IPS-15b (cell line): ENCODE results near the gene EXOC4.

Source experiments
- H3K27me3 ChIP-seq: one replicate; pipeline ENCODE4 v1.6.1; 2013; ENCODE audit warnings: low read length; ENCODE audit not compliant: control insufficient read depth, insufficient read depth
- H3K36me3 ChIP-seq: one replicate; pipeline ENCODE4 v1.6.1; 2013; ENCODE audit warnings: low read length; ENCODE audit not compliant: control insufficient read depth, insufficient read depth
- H3K4me1 ChIP-seq: one replicate; pipeline ENCODE4 v1.6.1; 2013; ENCODE audit warnings: mild to moderate bottlenecking, low read length; ENCODE audit not compliant: control insufficient read depth, insufficient read depth
- H3K4me3 ChIP-seq: one replicate; pipeline ENCODE4 v1.5.1; 2013; ENCODE audit warnings: low read depth, low read length
- H3K9ac ChIP-seq: one replicate; pipeline ENCODE4 v1.6.1; 2013; ENCODE audit warnings: low read depth, mild to moderate bottlenecking, low read length
- H3K9me3 ChIP-seq: one replicate; pipeline ENCODE4 v1.6.1; 2013; ENCODE audit warnings: mild to moderate bottlenecking, low read length; ENCODE audit not compliant: control insufficient read depth, insufficient read depth

EXOC4 gene

DNA sequence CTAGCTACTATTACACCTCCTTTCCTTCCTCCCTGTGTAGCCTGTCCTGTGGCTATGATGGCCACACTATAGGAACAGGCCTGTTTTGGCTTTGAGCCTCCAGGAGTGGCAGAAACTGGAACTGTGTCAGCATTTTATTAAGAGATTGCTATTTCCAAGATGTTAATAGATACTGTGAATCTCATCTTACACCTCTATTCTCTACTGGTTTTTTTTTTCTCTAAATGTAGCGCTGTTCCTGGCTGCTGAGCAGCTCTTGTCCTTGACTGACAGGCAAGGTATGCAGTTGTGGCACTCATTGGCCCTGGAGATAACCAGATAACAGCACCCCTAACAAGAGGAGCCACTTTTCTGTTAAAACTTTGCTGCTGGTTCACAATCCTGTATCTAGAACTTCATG is 119.5 kb downstream of the EXOC4 start:
- Histone ChIP-seq H3K36me3 (no peaks in the 10 kb centered on the region), H3K4me3 (no peak overlapping the region), H3K27me3 (no peaks in the 10 kb centered on the region), H3K9me3 (no peaks in the 10 kb centered on the region), H3K4me1 (peaks cover 8% of the 10 kb centered on the region), H3K9ac (no peak overlapping the region)

DNA sequence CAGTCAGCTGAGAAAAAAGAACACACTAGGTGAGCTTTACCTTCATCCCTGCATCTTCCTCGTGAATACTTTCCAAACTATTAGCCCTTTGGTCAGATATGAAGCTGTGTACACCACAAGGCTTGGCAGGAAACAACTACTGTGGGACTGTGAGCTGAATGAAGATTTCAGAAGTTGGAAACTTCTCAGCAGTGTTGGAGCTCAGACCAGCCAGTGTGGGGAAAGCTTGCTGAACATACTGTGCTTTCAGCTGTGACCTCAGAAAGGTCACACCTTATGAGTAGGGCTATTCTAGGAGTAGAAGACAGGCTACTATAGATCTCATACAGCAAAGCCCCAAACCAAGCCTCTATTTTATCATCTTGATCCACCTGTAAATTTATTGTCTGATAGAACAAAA is 123.6 kb downstream of the EXOC4 start:
- no peak overlapping the region for H3K9ac ChIP-seq

DNA sequence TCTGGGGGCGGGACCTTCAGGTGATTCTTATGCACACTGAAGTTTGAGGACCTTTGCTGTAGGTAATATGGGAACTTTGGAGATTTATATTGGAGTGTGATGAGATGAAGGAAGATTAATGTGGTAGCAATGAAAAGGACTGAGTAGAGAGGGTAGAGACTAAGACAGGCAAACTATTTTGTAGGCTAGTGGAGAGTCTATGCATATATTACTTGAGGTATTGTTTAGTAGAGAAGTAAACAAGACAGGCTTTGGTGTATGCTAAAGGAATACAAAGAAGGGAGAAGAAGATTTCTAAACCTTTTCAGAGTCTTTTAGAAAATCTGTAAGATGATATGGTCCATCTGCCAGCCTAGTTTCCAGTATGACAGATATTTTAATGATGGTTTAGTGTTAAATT is 129.1 kb downstream of the EXOC4 start:
- Histone ChIP-seq H3K27me3 (no peaks in the 10 kb centered on the region), H3K4me1 (peaks cover 10% of the 10 kb centered on the region), H3K4me3 (no peak overlapping the region), H3K9me3 (no peaks in the 10 kb centered on the region), H3K36me3 (no peaks in the 10 kb centered on the region), H3K9ac (no peak overlapping the region)

More for the DNA sequence above, 123.6 kb downstream of the EXOC4 start:
- Histone ChIP-seq H3K36me3 (no peaks in the 10 kb centered on the region), H3K9me3 (no peaks in the 10 kb centered on the region), H3K27me3 (no peaks in the 10 kb centered on the region), H3K4me3 (no peak overlapping the region), H3K4me1 (no peaks in the 10 kb centered on the region)

DNA sequence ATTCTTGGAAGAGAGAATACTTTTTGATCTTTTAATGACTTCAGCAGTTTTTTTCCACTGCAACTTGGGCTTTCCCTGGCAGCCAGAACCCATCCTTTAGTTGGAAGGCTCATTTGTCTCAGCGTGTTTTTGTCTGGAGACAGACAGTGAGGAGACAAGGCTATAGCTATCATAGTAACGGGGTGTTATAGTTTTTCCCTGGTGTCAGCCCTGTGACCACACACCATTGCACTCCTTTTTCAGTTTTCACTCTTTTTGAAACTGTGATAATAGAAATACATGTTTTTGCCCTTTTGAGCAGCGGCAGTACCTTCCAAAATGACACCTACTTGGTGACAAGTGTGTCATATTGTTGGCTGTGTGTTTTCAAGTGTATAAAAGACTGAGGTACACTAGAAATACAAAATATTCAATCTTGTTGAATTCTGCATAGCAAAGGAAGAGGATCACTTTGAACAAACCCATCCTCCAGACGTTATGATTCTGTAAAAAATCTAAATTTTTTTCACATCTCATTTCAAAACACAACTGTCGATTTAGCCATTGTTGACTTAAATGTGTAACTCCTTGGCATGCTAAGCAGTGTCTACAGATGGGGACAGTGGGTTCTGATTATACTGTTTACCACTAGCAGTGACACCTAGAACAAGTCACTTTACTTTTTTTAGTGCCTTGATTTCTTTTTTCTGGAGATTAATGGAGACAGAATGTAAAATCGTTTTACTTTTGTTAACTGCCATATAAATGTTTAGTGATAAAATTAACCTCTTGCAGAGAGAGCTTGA is 130.1 kb downstream of the EXOC4 start:
- Histone ChIP-seq H3K27me3 (no peaks in the 10 kb centered on the region), H3K4me3 (no peak overlapping the region), H3K36me3 (no peaks in the 10 kb centered on the region), H3K9ac (no peak overlapping the region), H3K4me1 (peaks cover 13% of the 10 kb centered on the region), H3K9me3 (no peaks in the 10 kb centered on the region)

DNA sequence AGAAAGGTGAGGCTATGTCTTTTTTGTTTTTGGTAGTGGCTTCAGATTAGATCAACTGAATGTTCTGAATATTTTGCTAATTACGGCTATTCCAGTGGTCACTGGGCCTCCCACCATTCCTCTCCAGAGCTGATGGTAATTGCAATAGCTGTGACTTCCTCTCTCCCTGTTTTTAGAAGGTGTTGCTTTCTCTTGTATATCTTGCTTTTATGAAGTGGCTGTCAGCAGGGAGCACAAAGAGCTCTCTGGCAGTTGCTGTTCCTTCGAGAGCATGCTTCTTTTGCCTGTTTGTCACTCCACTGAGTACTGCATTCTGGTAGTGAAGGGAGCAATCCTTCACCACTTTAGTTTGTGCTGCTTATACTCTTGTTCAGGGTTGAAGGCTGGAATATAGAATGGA is 133.3 kb downstream of the EXOC4 start:
- H3K4me3 ChIP-seq, result no peak overlapping the region
- H3K4me1 ChIP-seq, result peaks cover 13% of the 10 kb centered on the region
- no peaks in the 10 kb centered on the region for H3K9me3 ChIP-seq
- no peaks in the 10 kb centered on the region for H3K27me3 ChIP-seq
- H3K9ac ChIP-seq, result no peak overlapping the region
- no peaks in the 10 kb centered on the region for H3K36me3 ChIP-seq

DNA sequence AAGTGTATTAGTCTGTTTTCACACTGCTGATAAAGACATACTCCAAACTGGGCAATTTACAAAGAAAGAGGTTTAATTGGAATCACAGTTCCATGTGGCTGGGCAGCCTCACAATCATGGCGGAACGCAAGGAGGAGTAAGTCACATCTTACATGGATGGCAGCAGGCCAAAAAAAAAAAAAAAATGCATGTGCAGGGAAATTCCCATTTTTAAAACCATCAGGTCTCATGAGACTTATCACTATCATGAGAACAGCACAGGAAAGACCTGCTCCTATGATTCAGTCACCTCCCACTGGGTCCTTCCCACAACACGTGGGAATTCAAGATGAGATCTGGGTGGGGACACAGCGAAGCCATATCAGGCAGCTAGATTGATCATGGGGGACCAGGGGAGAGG is 136.8 kb downstream of the EXOC4 start:
- Histone ChIP-seq H3K4me1 (peaks cover 13% of the 10 kb centered on the region), H3K27me3 (no peaks in the 10 kb centered on the region), H3K9me3 (no peaks in the 10 kb centered on the region), H3K36me3 (no peaks in the 10 kb centered on the region), H3K4me3 (no peak overlapping the region), H3K9ac (no peak overlapping the region)

DNA sequence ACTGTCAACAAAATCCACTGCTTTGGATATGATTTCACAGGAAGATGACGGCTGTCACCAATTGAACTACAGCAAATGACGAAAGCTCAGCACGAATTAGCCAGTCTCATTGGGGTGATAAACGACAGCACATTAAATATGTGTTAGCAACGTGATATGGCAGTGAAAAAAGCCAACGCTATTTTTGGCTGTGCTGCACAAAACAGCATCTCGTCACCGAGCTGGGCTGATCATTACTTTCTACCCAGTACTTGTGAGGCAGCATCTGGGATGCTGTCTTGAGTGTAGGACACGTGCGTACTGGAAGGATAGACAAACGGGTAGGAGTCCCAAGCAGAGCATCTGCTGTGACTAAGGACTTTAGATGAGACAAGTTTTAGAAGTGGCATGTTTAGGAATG is 138.3 kb downstream of the EXOC4 start:
- no peaks in the 10 kb centered on the region for H3K9me3 ChIP-seq
- peaks cover 9% of the 10 kb centered on the region for H3K4me1 ChIP-seq
- H3K4me3 ChIP-seq, result no peak overlapping the region
- H3K36me3 ChIP-seq, result no peaks in the 10 kb centered on the region
- no peaks in the 10 kb centered on the region for H3K27me3 ChIP-seq
- no peak overlapping the region for H3K9ac ChIP-seq

DNA sequence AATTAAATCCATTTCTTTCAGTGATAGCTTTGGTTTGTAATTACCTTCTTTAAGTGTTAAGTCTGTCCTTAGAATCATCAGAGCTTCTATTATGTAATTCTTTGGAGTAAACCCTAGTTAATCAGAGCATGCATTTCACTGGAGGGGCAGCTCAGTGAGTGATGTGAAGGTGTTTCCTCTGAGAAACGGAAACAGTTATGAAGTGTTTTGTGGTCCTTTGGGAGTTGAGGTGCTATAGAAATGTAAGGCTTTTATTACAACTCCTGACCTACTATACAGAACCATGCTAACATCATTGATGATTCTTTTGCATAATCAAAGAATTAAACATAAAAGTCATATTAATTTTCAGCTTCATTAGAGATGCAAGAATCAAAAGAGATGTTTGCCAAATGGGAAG is 141.5 kb downstream of the EXOC4 start:
- H3K9me3 ChIP-seq, result no peaks in the 10 kb centered on the region
- no peaks in the 10 kb centered on the region for H3K36me3 ChIP-seq
- H3K4me3 ChIP-seq, result no peak overlapping the region
- no peak overlapping the region for H3K9ac ChIP-seq
- H3K27me3 ChIP-seq, result no peaks in the 10 kb centered on the region
- H3K4me1 ChIP-seq, result peaks cover 10% of the 10 kb centered on the region

DNA sequence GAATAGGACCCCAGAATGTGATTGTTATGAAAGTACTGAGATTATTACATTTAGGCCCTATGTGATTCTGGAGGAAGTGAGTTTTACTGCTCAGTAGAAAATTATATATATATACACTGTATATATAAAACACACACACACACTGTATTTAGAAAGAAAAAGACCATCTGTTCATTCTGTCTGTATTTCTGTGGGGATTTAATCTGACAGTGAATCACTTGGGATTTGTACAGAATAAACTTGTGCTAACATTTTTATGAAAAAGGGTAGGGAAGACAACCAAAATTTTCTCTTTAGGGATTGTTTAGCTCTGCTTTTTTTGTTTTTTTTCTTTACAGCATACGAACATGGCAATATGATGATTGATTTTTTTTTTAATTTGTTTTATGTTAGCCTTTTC is 142.7 kb downstream of the EXOC4 start:
- no peaks in the 10 kb centered on the region for H3K27me3 ChIP-seq
- no peak overlapping the region for H3K9ac ChIP-seq
- H3K4me3 ChIP-seq, result no peak overlapping the region
- H3K9me3 ChIP-seq, result no peaks in the 10 kb centered on the region
- H3K36me3 ChIP-seq, result no peaks in the 10 kb centered on the region
- H3K4me1 ChIP-seq, result peaks cover 10% of the 10 kb centered on the region

DNA sequence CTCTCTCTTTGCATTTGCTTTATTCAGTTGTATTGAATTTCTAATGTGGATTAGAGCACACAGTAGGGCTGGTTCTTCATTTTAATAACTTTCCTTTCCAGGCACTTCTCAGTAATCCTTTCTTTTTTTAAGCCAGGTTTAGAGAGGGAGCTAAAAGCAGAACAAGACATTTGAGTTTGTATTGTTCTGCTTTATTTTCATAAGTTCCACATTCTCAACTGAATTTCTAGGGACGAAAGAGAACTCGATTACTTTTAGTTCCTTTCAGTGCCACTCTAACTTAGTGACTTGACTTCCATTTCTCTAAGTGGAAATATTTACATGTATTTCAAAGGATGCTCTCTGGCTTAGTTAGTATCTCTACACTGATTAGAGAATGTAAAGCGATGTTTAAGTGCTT is 145.6 kb downstream of the EXOC4 start:
- Histone ChIP-seq H3K9me3 (no peaks in the 10 kb centered on the region), H3K9ac (no peak overlapping the region), H3K4me1 (peaks cover 10% of the 10 kb centered on the region), H3K27me3 (no peaks in the 10 kb centered on the region), H3K36me3 (no peaks in the 10 kb centered on the region), H3K4me3 (no peak overlapping the region)

DNA sequence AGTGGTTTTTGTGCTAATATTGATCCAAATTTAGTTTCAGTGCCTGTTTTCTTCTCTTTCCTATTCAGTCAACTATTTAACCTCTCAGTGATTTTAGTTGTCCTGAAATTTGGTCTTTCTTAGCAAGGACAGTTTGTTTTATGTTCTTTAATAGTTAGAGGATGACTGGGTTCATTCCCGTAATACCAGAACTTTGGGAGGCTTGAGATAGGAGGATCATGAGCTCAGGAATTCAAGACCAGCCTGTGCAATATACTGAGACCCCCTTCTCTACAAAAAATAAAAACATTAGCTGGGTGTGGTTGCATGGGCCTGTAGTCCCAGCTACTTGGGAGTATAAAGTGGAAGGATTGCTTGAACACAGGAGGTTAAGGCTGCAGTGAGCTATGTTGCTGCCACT is 148.3 kb downstream of the EXOC4 start:
- Histone ChIP-seq H3K4me3 (no peak overlapping the region), H3K9ac (no peak overlapping the region), H3K9me3 (no peaks in the 10 kb centered on the region), H3K4me1 (peaks cover 10% of the 10 kb centered on the region), H3K36me3 (no peaks in the 10 kb centered on the region), H3K27me3 (no peaks in the 10 kb centered on the region)

DNA sequence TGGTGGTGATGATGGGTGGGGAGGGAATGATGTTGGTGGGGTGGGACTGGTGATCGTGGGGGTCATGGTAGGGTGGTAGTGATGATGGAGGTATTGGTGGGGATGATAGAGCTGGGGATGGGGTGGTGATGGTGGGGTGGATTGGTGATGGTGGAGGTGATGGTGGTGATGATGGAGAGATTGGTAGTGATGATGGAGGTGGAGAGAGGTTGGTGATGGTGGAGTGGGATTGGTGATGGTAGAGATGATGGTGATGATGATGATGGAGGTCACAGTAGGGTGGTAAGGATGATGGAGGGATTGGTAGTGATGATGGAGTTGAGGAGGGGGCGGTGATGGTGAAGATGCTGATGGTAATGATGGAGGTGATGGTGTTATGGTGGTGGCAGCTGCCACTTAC is 155.3 kb downstream of the EXOC4 start:
- H3K36me3 ChIP-seq, result no peaks in the 10 kb centered on the region
- H3K9ac ChIP-seq, result no peak overlapping the region
- no peaks in the 10 kb centered on the region for H3K9me3 ChIP-seq
- H3K4me1 ChIP-seq, result no peaks in the 10 kb centered on the region
- H3K4me3 ChIP-seq, result no peak overlapping the region
- H3K27me3 ChIP-seq, result no peaks in the 10 kb centered on the region
